Activated T-helper 9 cell treated with anti-CD3 and anti-CD28 coated beads, Interleukin-2, amount 50 U/mL, for 16 hours (primary cell): ENCODE measurements around the gene GJC1.

Experiments
- DNase-seq: peaks from one replicate; pipeline ENCODE4 v3.0.0-alpha.2; 2020; ENCODE audit warnings: low read depth

GJC1 gene

GRCh38 chr17:44777394-44778348 is 52.4 kb downstream of the GJC1 start:
- DNase-seq: no peak

GRCh38 chr17:44776628-44777393 is 53.3 kb downstream of the GJC1 start:
- no peak for DNase-seq

- no peak for DNase-seq
Observed at GRCh38 chr17:44775838-44776621, 54.1 kb downstream of the GJC1 start.

- DNase-seq: peak; percentile 97
Observed at GRCh38 chr17:44775136-44775837, 54.8 kb downstream of the GJC1 start.

- DNase-seq: peak; percentile 80
Observed at GRCh38 chr17:44774271-44775135, 55.6 kb downstream of the GJC1 start.

GRCh38 chr17:44773140-44773539 is 56.9 kb downstream of the GJC1 start:
- DNase-seq: no peak

GRCh38 chr17:44772308-44773045 is 57.6 kb downstream of the GJC1 start:
- no peak for DNase-seq

- DNase-seq: no peak
Observed at GRCh38 chr17:44770166-44770925, 59.7 kb downstream of the GJC1 start.

GRCh38 chr17:44769647-44770084 is 60.4 kb downstream of the GJC1 start:
- no peak for DNase-seq

- no peak for DNase-seq
Observed at GRCh38 chr17:44769230-44769629, 60.9 kb downstream of the GJC1 start.

- DNase-seq: no peak
Observed at GRCh38 chr17:44768505-44769142, 61.5 kb downstream of the GJC1 start.

GRCh38 chr17:44767493-44767892 is 62.6 kb downstream of the GJC1 start:
- DNase-seq: no peak

- DNase-seq: no peak
Observed at GRCh38 chr17:44766409-44767038, 63.6 kb downstream of the GJC1 start.

GRCh38 chr17:44765965-44766364 is 64.1 kb downstream of the GJC1 start:
- no peak for DNase-seq

- no peak for DNase-seq
Observed at GRCh38 chr17:44763170-44763569, 66.9 kb downstream of the GJC1 start.

GRCh38 chr17:44761932-44762810 is 67.9 kb downstream of the GJC1 start:
- DNase-seq: no peak
